Esophagus squamous epithelium (tissue), 5 donors: Measurements from ENCODE around the gene IQSEC1. TPM values are rescaled to one million over a fixed set of nuclear protein-coding genes. Genes with fewer than 3 reads are reported as not detected.
A peak's percentile ranks its signal among the peaks of the same experiment; 100 is the strongest.

ENCODE experiments used
- DNase-seq: peaks from one replicate; lab custom pipeline; 2025; lab: John Stamatoyannopoulos, UW
- H3K27ac ChIP-seq, 4 donors: fragments of 200-600 bp; sonication (generic); one replicate each; pipeline ENCODE4 v1.5.1; 2016 to 2019; ENCODE audit warnings: mild to moderate bottlenecking in 1 of 4
- H3K27me3 ChIP-seq, 4 donors: fragments of 200-600 bp; sonication (generic); 1 replicate in 3 of 4; 2 replicates in 1 of 4; pipeline versions ENCODE4 v1.5.1 to v1.6.0; 2017 to 2021; ENCODE audit warnings: antibody characterized with exemption in 1 of 4
- H3K36me3 ChIP-seq, 3 donors: fragments of 200-600 bp; sonication (generic); one replicate each; pipeline ENCODE4 v1.5.1; 2016 to 2019
- H3K4me1 ChIP-seq, 3 donors: fragments of 200-600 bp; sonication (generic); one replicate each; pipeline ENCODE4 v1.5.1; 2017 to 2019
- H3K4me3 ChIP-seq, 4 donors: fragments of 200-600 bp; sonication (generic); 1 replicate in 3 of 4; 2 replicates in 1 of 4; pipeline ENCODE4 v1.5.1; 2016 to 2019; ENCODE audit warnings: mild to moderate bottlenecking in 2 of 4, moderate library complexity in 1 of 4
- H3K9me3 ChIP-seq, 3 donors: fragments of 200-600 bp; sonication (generic); one replicate each; pipeline ENCODE4 v1.5.1; 2016 to 2019
- CTCF ChIP-seq, 6 experiments: fragments of 450-650 bp in 4 of 6; fragments of 200-600 bp in 2 of 6; sonication (generic) in 2 of 6; IDR thresholded peaks; one replicate each; pipeline ENCODE4 v1.5.1; 2016 to 2019; ENCODE audit warnings: antibody characterized with exemption in 6 of 6, mild to moderate bottlenecking in 4 of 6, moderate library complexity in 4 of 6
- POLR2A ChIP-seq, 4 donors: fragments of 450-650 bp; IDR thresholded peaks; one replicate each; pipeline ENCODE4 v1.6.1; 2017; ENCODE audit warnings: antibody characterized with exemption in 4 of 4, mild to moderate bottlenecking in 4 of 4, moderate library complexity in 3 of 4
- WGBS, 2 donors: methylation state at CpG; one replicate each; pipeline ENCODE4 v1.1.5; 2018; 5-methylcytosine and 5-hydroxymethylcytosine counted together
- intact Hi-C: fragments of 100-400 bp; cut with DNase I; formaldehyde crosslinking; loops from one replicate; pipeline ENCODE4 v1.15.0; 2022
- total RNA-seq, 4 donors: library from RNA; depleted of rRNA; stranded (reverse); fragments of >200 nt; gene quantifications; one replicate each; pipeline ENCODE4 v1.1.0, GENCODE V29; 2016
- donor health status: DM: yes; HTN: yes; CAD: no.

The IQSEC1 gene
- total RNA-seq, 4 donors from 2014 or later: 7.3 to 27.1 (median 10.7) TPM

- H3K9me3 ChIP-seq: no peaks in the 10 kb centered on the region
- peaks cover 6 to 31% (median 8%) of the 10 kb centered on the region in 3 donors for H3K36me3 ChIP-seq
- intact Hi-C loops: no loop called here
- peaks cover 0 to 4% (median 0%) of the 10 kb centered on the region in 4 donors for H3K27me3 ChIP-seq
- no peak for DNase-seq
- WGBS, 2 donors: 49 to 59% methylated on average over 7 to 11 of the region's 14 CpGs
- H3K27ac ChIP-seq: peak overlapping the region in 1 of 4 donors; percentile 17
- H3K4me3 ChIP-seq: no peak overlapping the region
- H3K4me1 ChIP-seq: peaks cover 0 to 37% (median 5%) of the 10 kb centered on the region in 3 donors
- TF ChIP-seq POLR2A (IDR thresholded peaks at IDR 0.05): no peak
- TF ChIP-seq CTCF (IDR thresholded peaks at IDR 0.05): peak in 1 of 6 experiments; percentile 3
Observed at GRCh38 chr3:12896063-12896985, 176.9 kb downstream of the IQSEC1 start.

GRCh38 chr3:12895391-12896062 is 177.7 kb downstream of the IQSEC1 start:
- H3K4me3 ChIP-seq: no peak overlapping the region
- H3K9me3 ChIP-seq: no peaks in the 10 kb centered on the region
- WGBS, 2 donors: 63 to 76% methylated on average over 11 to 13 of the region's 13 CpGs

GRCh38 chr3:12894629-12895028 is 178.6 kb downstream of the IQSEC1 start:
- 56 to 67% methylated on average over 6 of the region's 6 CpGs for WGBS, 2 donors
- TF ChIP-seq CTCF (IDR thresholded peaks at IDR 0.05) (no peak), POLR2A (IDR thresholded peaks at IDR 0.05) (no peak)
- Histone ChIP-seq H3K27me3 (peaks cover 0 to 17% (median 0%) of the 10 kb centered on the region in 4 donors), H3K36me3 (peaks cover 0 to 14% (median 0%) of the 10 kb centered on the region in 3 donors), H3K4me1 (peaks cover 0 to 37% (median 5%) of the 10 kb centered on the region in 3 donors), H3K4me3 (no peak overlapping the region), H3K27ac (no peak overlapping the region), H3K9me3 (no peaks in the 10 kb centered on the region)
- DNase-seq: no peak
- intact Hi-C loops: no loop called here

More at GRCh38 chr3:12895391-12896062, 177.7 kb downstream of the IQSEC1 start:
- DNase-seq: no peak
- TF ChIP-seq CTCF (IDR thresholded peaks at IDR 0.05): no peak
- no peak for TF ChIP-seq POLR2A (IDR thresholded peaks at IDR 0.05)
- peaks cover 0 to 37% (median 5%) of the 10 kb centered on the region in 3 donors for H3K4me1 ChIP-seq
- no peak overlapping the region for H3K27ac ChIP-seq
- intact Hi-C loops: no loop called here
- peaks cover under 1 to 23% (median under 1%) of the 10 kb centered on the region in 3 donors for H3K36me3 ChIP-seq
- peaks cover 0 to 10% (median 0%) of the 10 kb centered on the region in 4 donors for H3K27me3 ChIP-seq

GRCh38 chr3:12893852-12894251 is 179.4 kb downstream of the IQSEC1 start:
- H3K27me3 ChIP-seq: peaks cover 0 to 22% (median 0%) of the 10 kb centered on the region in 4 donors
- intact Hi-C loops: no loop called here
- no peak for DNase-seq
- H3K36me3 ChIP-seq: peaks cover 0 to 6% (median 0%) of the 10 kb centered on the region in 3 donors
- H3K4me1 ChIP-seq: peaks cover 0 to 37% (median 5%) of the 10 kb centered on the region in 3 donors
- WGBS, 2 donors: 26 to 41% methylated on average over 9 of the region's 9 CpGs
- H3K27ac ChIP-seq: no peak overlapping the region
- H3K9me3 ChIP-seq: no peaks in the 10 kb centered on the region
- no peak overlapping the region for H3K4me3 ChIP-seq
- TF ChIP-seq CTCF (IDR thresholded peaks at IDR 0.05): no peak
- no peak for TF ChIP-seq POLR2A (IDR thresholded peaks at IDR 0.05)
